BLaER1 (cell line): ENCODE measurements around the gene MLLT6.
"Not testable (repeated sequence)": the region's sequence is repeated elsewhere in the genome, so short reads cannot be mapped to it uniquely, and the experiment has no call there.

Experiments
- H3K27ac ChIP-seq: shearing (Covaris generic); formaldehyde crosslinking; 2 replicates; pipeline ENCODE4 v1.8.1; 2022
- H3K27me3 ChIP-seq: shearing (Covaris generic); formaldehyde crosslinking; 2 replicates; pipeline ENCODE4 v1.8.1; 2022
- H3K36me3 ChIP-seq: shearing (Covaris generic); formaldehyde crosslinking; 2 replicates; pipeline ENCODE4 v1.8.1; 2022
- H3K4me1 ChIP-seq: shearing (Covaris generic); formaldehyde crosslinking; 2 replicates; pipeline ENCODE4 v1.8.1; 2022
- H3K4me2 ChIP-seq: shearing (Covaris generic); formaldehyde crosslinking; 2 replicates; pipeline ENCODE4 v1.8.1; 2022
- H3K4me3 ChIP-seq: shearing (Covaris generic); formaldehyde crosslinking; 2 replicates; pipeline ENCODE4 v1.8.1; 2022
- H3K9ac ChIP-seq: shearing (Covaris generic); formaldehyde crosslinking; 2 replicates; pipeline ENCODE4 v1.8.1; 2022
- H3K9me3 ChIP-seq: shearing (Covaris generic); formaldehyde crosslinking; 2 replicates; pipeline ENCODE4 v1.8.1; 2022
- H4K20me1 ChIP-seq: shearing (Covaris generic); formaldehyde crosslinking; 2 replicates; pipeline ENCODE4 v1.8.1; 2022
- Cebpa-rat ChIP-seq: shearing (Covaris generic); IDR thresholded peaks from 2 replicates; pipeline ENCODE4 v1.8.1; 2022

Gene MLLT6

GRCh38 chr17:38724337-38724988 is 19.4 kb downstream of the MLLT6 start:
- 0 out of 2 replicates have a peak overlapping the region, but pooled peaks have one; percentile 1 for H3K9ac ChIP-seq
- H3K27me3 ChIP-seq = no peaks in the 10 kb centered on the region
- H3K27ac ChIP-seq = peak overlapping the region; percentile 51
- H3K4me3 ChIP-seq = no peak overlapping the region
- no peaks in the 10 kb centered on the region for H3K9me3 ChIP-seq
- peaks cover 96% of the 10 kb centered on the region for H3K4me1 ChIP-seq
- H3K36me3 ChIP-seq = peaks cover 67% of the 10 kb centered on the region
- H3K4me2 ChIP-seq = peak overlapping the region; percentile 94
- peaks cover 13% of the 10 kb centered on the region; the same call in 1 of the 2 replicates for H4K20me1 ChIP-seq
- TF ChIP-seq Cebpa-rat = no peak

GRCh38 chr17:38725066-38725465 is 20.0 kb downstream of the MLLT6 start:
- Histone ChIP-seq H3K4me1 (peaks cover 95% of the 10 kb centered on the region), H3K27ac (peak overlapping the region; percentile 51), H3K9ac (0 out of 2 replicates have a peak overlapping the region, but pooled peaks have one; percentile 1), H3K4me2 (peak overlapping the region; percentile 94), H3K36me3 (peaks cover 61% of the 10 kb centered on the region), H3K9me3 (no peaks in the 10 kb centered on the region), H3K27me3 (no peaks in the 10 kb centered on the region), H3K4me3 (no peak overlapping the region), H4K20me1 (peaks cover 13% of the 10 kb centered on the region; the same call in 1 of the 2 replicates)
- TF ChIP-seq Cebpa-rat = no peak

DNA sequence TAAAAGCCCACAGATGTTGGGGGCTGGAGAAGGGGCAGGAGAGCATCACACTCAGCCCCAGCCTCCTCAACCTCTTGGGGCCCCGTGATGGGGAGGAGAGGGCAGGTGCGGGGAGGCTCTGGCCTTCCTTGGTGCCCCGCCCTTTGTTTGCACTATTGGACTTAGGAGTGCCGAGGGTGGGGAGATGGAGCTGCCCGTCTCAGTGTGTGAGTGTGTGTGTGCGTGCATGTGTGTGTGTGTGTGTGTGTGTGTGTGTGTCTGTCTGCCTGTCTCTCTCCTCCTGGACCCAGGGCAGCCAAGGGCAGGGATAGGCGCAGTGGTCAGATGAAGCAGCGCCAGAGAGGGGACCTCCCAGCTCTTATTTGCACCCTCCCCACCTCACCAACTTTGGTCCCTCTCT is 21.1 kb downstream of the MLLT6 start:
- not testable (repeated sequence) for H3K4me3 ChIP-seq, H3K27me3 ChIP-seq, H3K9me3 ChIP-seq, H4K20me1 ChIP-seq, H3K9ac ChIP-seq
- H3K36me3 ChIP-seq = peaks cover 50% of the 10 kb centered on the region
- H3K27ac ChIP-seq = peak overlapping the region; percentile 82
- peaks cover 92% of the 10 kb centered on the region for H3K4me1 ChIP-seq
- H3K4me2 ChIP-seq = peak overlapping the region; percentile 94

- peaks cover 94% of the 10 kb centered on the region for H3K4me1 ChIP-seq
- peak overlapping the region; percentile 94 for H3K4me2 ChIP-seq
- no peaks in the 10 kb centered on the region for H3K27me3 ChIP-seq
- H3K9ac ChIP-seq = peak overlapping the region; percentile 31; the same call in 1 of the 2 replicates
- no peaks in the 10 kb centered on the region for H3K9me3 ChIP-seq
- peaks cover 15% of the 10 kb centered on the region for H4K20me1 ChIP-seq
- H3K36me3 ChIP-seq = peaks cover 37% of the 10 kb centered on the region
- peak overlapping the region; percentile 82 for H3K27ac ChIP-seq
- H3K4me3 ChIP-seq = peak overlapping the region; percentile 6; the same call in 1 of the 2 replicates
- no peak for TF ChIP-seq Cebpa-rat
Observed at GRCh38 chr17:38727736-38728135, 22.7 kb downstream of the MLLT6 start.

DNA sequence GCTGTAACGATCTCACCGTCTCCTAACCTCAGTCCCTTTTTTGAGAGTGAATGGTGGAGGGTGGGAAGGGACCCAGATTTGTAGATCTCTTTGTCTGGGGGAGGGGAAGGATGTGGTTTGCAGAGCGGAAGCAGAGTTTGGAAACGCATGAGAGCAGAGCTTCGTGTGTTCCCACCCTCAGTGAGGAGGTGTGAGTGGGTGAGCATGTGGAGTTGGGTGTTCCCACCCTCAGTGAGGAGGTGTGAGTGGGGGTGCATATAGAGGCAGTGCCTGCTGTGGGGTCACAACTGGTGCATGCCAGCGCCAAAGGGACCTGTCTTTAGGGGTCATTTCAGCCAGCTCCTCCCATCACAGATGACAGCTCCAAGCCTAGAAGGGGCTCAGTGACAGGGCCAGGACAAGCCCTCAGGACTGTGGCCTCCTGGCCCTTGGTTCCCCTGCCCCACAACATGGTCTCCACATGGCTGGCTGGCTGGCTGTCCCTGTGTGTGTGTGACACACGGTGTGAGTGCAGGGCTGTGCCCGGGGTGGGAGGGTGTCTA is 23.3 kb downstream of the MLLT6 start:
- peak overlapping the region; percentile 82 for H3K27ac ChIP-seq

GRCh38 chr17:38729368-38729885 is 24.4 kb downstream of the MLLT6 start:
- peaks cover 38% of the 10 kb centered on the region for H3K36me3 ChIP-seq
- H3K4me1 ChIP-seq = peaks cover 94% of the 10 kb centered on the region
- no peaks in the 10 kb centered on the region for H3K27me3 ChIP-seq
- H3K9ac ChIP-seq = peak overlapping the region; percentile 76
- H3K9me3 ChIP-seq = no peaks in the 10 kb centered on the region
- H3K27ac ChIP-seq = peak overlapping the region; percentile 82
- no peak for TF ChIP-seq Cebpa-rat
- H4K20me1 ChIP-seq = peaks cover 30% of the 10 kb centered on the region
- H3K4me3 ChIP-seq = peak overlapping the region; percentile 72
- peak overlapping the region; percentile 94 for H3K4me2 ChIP-seq

More for the DNA sequence above, 23.3 kb downstream of the MLLT6 start:
- Histone ChIP-seq H3K4me2 (peak overlapping the region; percentile 94), H3K4me1 (peaks cover 94% of the 10 kb centered on the region), H3K9me3 (no peaks in the 10 kb centered on the region), H3K9ac (peak overlapping the region; percentile 76), H3K36me3 (peaks cover 37% of the 10 kb centered on the region), H4K20me1 (peaks cover 20% of the 10 kb centered on the region), H3K4me3 (peak overlapping the region; percentile 6; the same call in 1 of the 2 replicates), H3K27me3 (no peaks in the 10 kb centered on the region)
- no peak for TF ChIP-seq Cebpa-rat

- H3K9me3 ChIP-seq = no peaks in the 10 kb centered on the region
- H4K20me1 ChIP-seq = peaks cover 36% of the 10 kb centered on the region
- H3K27ac ChIP-seq = peak within 1 kb of the TSS; percentile 82
- H3K36me3 ChIP-seq = peaks cover 35% of the 10 kb centered on the region
- peak within 1 kb of the TSS; percentile 72 for H3K4me3 ChIP-seq
- no peaks in the 10 kb centered on the region for H3K27me3 ChIP-seq
- no peak for TF ChIP-seq Cebpa-rat
- H3K9ac ChIP-seq = peak within 1 kb of the TSS; percentile 76
- H3K4me2 ChIP-seq = peak within 1 kb of the TSS; percentile 94
- peaks cover 94% of the 10 kb centered on the region for H3K4me1 ChIP-seq
Observed at GRCh38 chr17:38729886-38730525, 24.9 kb downstream of the MLLT6 start, which contains the start of gene CISD3. Gene CISD3 (plus strand): TSS chr17:38730341. CDS start chr17:38730359, 18 bp downstream.

DNA sequence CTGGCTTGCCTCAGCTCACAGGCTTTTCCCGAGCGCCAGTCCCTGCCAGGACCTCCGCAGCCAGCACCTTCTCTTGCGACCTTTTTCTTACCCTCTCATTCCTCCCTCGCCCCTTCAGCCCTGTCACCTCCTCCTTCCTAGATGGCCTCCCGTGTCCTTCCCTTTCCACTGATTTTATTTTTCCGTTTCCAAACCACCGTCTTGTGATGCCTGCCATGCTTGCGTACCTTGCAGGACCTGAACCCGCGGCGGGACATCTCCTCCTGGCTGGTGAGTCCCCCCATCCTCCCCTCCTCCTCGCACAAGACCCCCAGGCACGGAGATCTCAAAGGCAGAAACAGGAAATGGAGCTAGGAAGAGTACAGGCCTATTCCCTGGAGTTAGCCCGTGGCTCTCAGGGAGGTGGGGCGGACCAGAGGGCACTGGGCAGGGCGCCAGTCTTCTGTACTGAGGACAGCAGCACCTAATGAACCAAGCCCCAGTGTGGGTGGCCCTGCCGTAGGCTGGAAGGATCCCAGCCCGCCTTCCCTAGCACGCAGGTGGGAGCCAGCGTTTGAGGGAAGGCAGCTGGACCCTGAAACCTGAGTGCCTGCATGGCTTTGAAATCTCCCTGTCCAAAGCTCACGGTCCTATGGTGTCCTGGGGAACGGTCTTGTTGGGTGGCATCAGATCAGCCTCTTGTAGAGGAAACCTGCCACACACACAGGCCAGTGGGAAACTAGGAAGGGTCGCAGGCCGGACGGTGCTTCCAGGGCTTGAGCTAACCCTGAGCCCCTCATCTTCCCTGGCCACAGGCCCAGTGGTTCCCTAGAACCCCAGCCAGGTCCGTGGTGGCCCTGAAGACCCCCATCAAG is 25.7 kb downstream of the MLLT6 start:
- Histone ChIP-seq H4K20me1 (peaks cover 44% of the 10 kb centered on the region), H3K27ac (peak overlapping the region; percentile 82), H3K36me3 (peaks cover 32% of the 10 kb centered on the region), H3K4me3 (peak overlapping the region; percentile 72), H3K4me2 (peak overlapping the region; percentile 94), H3K4me1 (peaks cover 94% of the 10 kb centered on the region), H3K27me3 (no peaks in the 10 kb centered on the region), H3K9ac (peak overlapping the region; percentile 76), H3K9me3 (no peaks in the 10 kb centered on the region)
- no peak for TF ChIP-seq Cebpa-rat
